ENCODE measurements around the gene ETV3L.
A peak's percentile ranks its signal among the peaks of the same experiment; 100 is the strongest.

ETV3L gene

DNA sequence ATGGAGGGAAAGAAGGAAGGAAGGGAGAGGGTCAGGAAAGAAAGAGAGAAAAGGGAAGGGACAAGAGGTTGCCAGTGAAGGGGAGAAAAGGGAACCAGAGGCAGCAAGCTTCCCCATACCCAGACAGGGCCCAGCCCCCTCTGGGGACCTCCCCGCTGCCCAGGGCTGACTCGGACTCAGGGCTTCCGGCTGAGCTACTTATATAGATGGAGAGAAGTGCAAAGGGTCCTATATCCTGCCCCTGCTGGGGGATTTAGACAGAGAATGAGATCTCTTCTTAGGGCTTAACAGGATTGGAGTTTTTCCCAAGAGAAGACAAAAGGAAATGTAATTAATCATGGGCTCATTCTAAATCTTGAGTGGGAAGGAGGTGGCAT is at the start of gene ETV3L:
TSS of gene ETV3L (minus strand) at position 176 of the 377 bp plus-strand sequence. CDS start 285 bp downstream, outside the sequence.
- DNase-seq, result no peak

DNA sequence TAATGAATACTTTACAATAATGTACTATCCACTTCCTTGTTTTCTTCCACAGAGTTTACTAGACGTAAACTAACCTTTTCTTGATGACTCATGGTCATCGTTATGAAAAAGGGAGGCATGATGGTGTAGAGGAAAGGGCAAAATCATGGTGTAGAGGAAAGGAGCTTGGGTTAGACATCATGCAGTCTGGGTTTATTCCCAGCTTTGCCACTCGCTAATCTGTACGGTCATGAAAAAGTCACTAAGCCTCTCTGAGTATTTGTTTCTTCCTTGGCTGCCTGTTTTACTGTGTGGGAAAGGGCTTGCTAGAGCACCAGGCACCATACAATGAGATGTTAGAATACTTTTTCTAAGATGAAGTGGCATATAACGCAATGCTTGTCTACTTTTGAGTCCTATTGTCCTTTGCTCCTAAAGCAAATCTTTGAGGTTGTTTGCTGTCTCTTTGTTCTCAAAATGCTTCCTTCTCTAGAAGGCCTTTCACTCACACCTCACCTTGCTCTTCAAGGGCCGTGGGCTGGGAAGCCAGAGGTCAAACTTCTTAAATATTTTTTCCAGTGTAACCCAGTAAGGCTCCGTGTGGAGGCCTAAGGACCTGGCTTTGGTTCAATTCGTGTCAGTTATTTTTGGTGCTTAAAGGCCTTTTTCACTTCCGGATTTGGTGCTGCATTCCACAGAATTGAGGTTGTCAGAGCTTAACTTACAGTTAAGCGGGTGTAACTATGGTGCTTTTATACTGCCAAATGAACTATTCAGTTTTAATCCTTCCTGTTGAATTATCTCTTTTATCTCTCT is 48.5 kb upstream of the ETV3L start:
- DNase-seq, result no peak

GRCh38 chr1:157147037-157147436 is 47.4 kb upstream of the ETV3L start:
- no peak for DNase-seq

DNA sequence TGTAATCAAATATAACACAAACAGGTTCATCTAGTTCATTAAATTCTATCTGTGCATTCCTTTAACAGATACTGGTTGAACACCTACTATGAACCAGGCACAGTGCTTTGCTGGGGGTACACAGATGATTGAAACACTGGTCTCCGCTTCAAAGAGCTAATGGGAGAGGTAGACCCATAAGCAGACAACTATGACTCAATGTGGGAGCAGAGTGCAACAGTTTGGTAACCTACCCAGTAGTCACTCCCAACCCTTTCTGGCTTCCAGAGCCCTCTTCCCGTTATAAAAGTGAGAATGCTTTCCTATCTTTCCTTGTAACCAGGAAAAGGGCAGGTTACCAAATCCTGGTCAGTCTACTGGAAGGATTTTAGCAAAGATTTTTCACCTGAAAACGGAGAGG is 46.6 kb upstream of the ETV3L start:
- no peak for DNase-seq

DNA sequence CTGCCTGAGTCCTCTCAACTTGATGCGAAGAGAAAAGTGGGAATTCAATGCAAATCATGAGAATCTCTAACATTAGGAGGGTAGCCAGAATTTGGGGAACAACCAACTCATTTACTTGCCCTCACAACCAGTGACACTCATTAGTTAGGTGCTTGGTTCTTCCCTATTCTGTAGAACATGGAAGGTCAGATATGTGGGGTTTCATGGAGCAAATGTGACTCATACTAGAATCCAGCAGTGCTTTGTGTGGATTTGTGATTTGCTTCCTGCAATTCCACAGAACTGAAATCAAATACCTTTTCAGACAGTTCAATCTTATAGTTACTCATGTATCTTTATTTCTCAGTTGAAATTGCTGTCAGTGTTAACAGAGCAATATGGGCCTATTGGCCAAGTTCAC is 45.5 kb upstream of the ETV3L start:
- no peak for DNase-seq

- no peak for DNase-seq
Observed at GRCh38 chr1:157144509-157144908, 44.9 kb upstream of the ETV3L start.

GRCh38 chr1:157142765-157143423 is 43.3 kb upstream of the ETV3L start:
- no peak for DNase-seq

GRCh38 chr1:157142201-157142600 is 42.6 kb upstream of the ETV3L start:
- no peak for DNase-seq

- no peak for DNase-seq
Observed at GRCh38 chr1:157141212-157141855, 41.7 kb upstream of the ETV3L start.

- DNase-seq, result no peak
Observed at GRCh38 chr1:157140063-157140588, 40.5 kb upstream of the ETV3L start.

DNA sequence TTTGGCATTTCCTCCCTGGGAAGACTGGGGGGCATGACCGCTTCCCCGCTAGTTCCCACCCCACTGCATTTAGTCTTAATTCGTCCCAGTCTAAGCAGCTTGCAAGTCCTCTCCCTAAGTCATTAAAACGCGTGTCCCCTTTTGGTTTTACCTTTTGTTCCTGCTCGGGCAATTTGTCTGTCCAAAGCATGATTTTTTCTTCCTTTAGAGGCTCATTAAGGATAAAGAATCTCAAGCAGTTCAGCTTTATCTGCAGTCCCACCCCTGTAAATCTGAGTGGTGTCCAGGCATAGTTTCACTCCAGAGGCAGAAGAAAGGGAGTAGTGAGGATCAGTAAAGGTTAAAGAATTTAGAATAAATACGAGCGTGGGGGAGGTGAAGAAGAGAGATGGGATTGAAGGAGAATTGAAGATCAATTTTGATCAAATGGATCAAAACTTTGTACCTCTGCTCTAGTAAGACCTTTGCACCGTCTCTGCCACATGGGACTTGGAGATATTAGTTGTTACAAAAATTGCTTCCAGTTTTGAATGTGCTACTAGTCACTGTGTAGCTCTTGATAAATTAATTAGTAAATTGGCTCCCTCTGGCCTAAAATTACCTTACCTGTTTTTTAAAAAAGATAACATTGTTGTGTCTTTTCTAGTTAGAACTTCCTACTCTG is 39.6 kb upstream of the ETV3L start:
- DNase-seq, result no peak

DNA sequence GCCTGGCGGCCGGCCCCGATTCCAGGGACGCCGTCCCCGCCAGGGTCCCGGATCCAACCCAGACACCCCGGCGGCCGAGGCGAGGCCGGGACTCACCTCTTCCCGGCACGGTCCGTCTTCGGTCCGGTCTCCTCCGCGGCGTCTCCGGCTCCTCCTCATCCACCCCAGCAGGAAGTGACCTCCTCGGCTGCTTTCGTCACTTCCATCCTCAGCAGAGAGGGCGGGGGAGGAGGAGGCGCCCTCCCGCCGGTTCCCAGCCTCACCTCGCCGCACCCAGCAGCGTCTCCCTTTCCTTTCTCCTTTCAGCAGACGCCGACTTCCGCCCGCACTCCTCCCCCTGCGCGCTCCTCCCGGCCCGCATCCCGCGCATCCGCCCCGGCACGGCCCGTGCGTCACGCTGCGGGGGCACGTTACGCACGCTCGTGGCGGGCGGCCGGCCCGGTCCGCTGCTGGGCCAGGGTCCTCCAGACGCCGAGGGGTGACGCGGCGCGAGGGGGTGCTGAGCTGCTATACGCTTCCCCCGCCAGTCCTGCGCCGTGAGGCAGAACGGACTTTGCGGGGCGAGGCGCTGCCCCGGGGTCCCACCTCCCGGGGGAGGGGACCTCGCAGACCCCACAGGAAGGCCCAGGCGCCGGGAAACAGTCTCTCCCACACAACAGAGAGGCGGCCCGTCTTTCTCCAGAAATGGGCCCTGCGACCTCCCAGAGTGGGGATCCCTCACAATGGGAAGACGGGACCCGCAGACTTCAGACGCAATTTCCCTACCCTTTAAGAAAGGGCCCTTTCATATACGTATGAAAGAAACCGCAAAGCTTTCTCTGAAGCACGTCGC is 38.8 kb upstream of the ETV3L start, which contains the start of gene ETV3:
TSS of gene ETV3 (minus strand) at position 176 of the 832 bp plus-strand sequence. CDS start 2,043 bp downstream, outside the sequence.
- DNase-seq, result peak; percentile 75 to 77

DNA sequence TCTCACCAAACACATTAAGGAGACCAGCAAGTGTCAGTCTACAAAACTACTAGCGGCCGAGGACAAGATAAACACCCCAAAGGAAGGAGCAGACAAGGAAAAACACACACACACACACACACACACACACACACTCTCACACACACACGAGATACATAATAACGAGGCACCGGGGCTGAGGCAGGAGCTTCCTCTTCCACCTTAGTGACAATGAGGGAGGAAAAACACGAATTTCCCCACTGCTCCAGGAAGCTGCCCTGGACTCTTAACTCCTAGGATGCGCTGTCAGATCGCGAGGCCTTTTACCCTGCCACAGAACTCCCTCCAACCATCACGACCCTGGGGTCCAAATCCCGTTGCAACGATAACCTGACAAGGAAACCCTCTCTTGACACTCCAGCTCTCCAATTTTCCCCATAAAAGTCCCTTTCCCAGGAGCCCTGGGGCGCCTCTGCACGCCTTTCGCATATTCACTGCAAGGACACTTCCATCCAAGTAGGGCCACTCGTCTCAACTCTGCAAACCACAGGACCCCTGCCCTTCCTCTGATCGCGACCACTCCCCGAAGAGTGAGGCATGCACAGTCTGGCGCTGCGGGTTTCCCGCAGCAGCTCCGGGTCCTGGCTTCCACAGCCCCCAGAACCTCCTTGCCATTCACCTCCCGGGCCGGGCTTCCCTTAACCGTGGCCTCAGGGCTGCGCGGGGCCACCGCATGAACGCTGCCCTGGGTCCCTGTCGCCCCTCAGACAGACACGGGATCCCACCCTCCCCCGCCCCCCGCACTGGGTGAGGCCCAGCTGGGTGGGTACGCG is 38.0 kb upstream of the ETV3L start:
- no peak for DNase-seq

GRCh38 chr1:157137046-157137407 is 37.4 kb upstream of the ETV3L start:
- DNase-seq, result no peak

GRCh38 chr1:157136133-157136532 is 36.5 kb upstream of the ETV3L start:
- DNase-seq, result no peak

GRCh38 chr1:157135646-157136045 is 36.0 kb upstream of the ETV3L start:
- no peak for DNase-seq

DNA sequence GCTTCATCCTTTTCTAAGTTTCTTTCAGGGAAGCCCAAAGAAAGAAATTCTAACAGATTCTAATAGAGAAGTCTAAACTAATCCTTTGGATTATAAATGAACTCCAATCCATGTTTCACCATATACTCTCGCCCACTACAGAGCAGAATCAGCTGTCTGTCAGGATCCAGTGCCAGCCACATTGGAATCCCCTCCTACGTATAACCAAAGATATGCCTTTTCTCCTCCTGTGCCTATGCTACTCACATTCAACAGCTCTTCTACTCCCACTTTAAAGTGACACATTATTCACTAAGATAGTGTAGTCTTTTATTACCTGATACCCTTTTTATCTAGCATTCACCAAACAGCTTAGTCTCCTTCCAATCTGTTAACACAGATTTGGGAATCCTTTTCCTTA is 35.5 kb upstream of the ETV3L start:
- no peak for DNase-seq

DNA sequence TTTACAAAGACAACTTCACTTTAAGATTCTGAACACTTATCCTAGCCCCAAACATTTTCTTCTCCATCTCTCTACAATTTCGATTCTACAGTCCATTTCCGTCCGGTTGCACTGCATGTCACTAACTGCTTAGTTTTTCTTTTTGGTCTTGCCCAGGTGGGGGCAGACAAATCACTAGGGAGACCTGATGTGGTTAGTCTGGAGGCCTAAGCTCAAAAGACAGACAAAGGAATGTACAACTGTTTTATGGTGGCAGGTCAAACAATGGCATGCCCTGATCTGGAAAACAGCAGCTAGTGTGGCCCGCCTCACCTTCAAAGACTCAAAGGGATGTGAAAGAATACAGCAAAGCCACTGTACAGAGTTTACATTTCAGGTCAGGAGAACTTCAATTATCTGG is 34.8 kb upstream of the ETV3L start:
- DNase-seq, result no peak

DNA sequence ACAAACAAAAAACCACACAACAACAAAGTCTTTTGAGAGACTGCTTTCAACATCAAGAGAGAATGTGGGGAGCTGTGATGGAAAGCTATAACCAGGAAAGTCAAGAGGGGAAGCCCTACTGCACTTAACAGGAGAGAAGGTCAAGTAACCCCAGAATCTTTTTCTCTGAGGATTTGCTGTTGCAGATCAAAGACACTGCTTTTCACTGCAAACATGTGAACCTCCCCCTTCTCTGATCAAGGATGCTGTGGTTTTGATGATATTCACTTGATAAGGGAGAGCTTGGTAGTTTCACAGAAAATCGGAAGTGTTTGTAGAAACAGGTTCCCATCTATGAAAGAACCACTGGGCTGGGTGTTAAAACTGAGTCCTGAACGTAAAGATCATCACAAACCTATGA is 33.8 kb upstream of the ETV3L start:
- no peak for DNase-seq

DNA sequence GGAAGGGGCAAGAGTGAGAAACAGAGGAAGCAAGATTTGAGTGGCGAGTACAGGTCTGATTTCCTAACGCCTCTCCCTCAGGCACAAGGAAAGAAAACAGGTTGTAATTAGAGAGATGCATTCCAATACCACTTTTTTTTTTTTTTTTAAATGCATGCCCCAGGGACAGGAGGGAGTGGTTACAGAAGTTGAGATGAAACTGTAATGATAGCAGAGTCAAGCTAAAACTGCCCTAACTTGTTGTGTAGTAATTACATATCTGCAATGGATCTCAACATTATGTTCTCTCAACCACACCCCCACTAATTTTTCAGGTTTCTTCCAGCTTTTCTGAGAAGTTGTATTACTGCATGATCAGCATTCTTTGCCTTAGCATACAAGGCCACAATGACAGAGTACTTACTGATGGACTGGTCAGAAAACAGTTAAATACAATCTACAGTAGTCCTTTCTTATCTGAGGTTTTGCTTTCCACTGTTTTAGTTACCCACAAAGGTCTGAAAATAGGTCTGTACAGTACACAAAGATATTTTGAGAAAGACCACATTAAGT is 33.1 kb upstream of the ETV3L start:
- no peak for DNase-seq

DNA sequence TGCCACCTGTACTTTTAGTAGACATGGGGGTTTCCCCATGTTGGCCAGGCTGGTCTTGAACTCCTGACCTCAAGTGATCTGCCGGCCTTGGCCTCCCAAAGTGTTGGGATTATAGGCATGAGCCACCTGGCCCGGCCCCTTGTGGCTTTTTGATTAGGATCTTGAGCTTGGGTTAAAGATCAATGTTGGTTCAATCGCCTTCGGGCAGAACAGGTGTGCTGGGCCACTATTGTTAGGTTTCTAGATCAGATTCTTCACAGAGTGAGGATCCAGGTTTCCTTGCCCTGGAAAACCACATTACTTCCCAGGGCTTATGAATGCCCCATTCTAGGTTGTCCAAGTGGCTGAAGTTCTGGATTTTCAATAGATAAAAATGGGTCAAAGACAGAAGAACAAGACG is 32.5 kb upstream of the ETV3L start:
- DNase-seq, result no peak

All from stimulated activated CD4-positive, alpha-beta T cell treated with anti-CD3 and anti-CD28 coated beads, Interleukin-2, amount 100 ng/mL, for 48 hours (primary cell).